ENCODE data around the gene TMEM270. TPM values are rescaled to one million over a fixed set of nuclear protein-coding genes. Genes with fewer than 3 reads are reported as not detected.

Gene TMEM270
- total RNA-seq, 1 experiment from 2014 or later = not detected

DNA sequence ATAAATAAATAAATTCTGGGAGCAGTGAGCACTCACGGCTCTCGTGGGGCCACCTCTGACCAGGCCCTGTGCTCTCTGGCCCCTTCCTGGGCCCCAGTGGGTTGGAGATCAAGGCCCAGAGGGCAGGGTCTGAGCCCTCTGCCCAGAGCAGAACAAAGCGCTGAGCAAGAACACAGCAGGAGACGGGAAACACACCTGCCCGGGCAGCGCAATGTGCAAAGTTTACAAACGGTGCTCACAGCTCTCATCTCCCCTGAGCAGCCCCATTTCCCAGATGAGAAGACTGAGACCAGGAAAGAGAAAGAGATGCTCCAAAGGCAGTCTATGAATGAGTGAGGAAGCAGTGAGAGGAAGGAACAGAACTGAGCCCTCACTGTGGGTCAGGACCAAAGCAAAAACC is 21.7 kb upstream of the TMEM270 start:
- no peak overlapping the region for H3K4me2 ChIP-seq (ENCODE audit: low read depth, low read length, poor library complexity, severe bottlenecking)
- no peaks in the 10 kb centered on the region for H4K20me1 ChIP-seq (ENCODE audit: insufficient read depth, low read depth, low read length)
- no peaks in the 10 kb centered on the region for H3K36me3 ChIP-seq (ENCODE audit: insufficient read depth, low read length)
- H2AFZ ChIP-seq (ENCODE audit: low read length) = no peak overlapping the region
- no peak for DNase-seq
- H3K27me3 ChIP-seq (ENCODE audit: low read length) = no peaks in the 10 kb centered on the region
- no peaks in the 10 kb centered on the region for H3K9me3 ChIP-seq (ENCODE audit: low read length)
- H3K27ac ChIP-seq (ENCODE audit: low read length) = no peak overlapping the region
- no peak overlapping the region for H3K4me3 ChIP-seq (ENCODE audit: low read length)
- peaks cover 4% of the 10 kb centered on the region for H3K4me1 ChIP-seq (ENCODE audit: low read length)
- no peaks in the 10 kb centered on the region for H3K79me2 ChIP-seq (ENCODE audit: low read length)
- no peak overlapping the region for H3K9ac ChIP-seq (ENCODE audit: low read length)
- H3K9me2 ChIP-seq (replicated peaks; ENCODE audit: insufficient read depth, low read length) = no peaks in the 10 kb centered on the region

DNA sequence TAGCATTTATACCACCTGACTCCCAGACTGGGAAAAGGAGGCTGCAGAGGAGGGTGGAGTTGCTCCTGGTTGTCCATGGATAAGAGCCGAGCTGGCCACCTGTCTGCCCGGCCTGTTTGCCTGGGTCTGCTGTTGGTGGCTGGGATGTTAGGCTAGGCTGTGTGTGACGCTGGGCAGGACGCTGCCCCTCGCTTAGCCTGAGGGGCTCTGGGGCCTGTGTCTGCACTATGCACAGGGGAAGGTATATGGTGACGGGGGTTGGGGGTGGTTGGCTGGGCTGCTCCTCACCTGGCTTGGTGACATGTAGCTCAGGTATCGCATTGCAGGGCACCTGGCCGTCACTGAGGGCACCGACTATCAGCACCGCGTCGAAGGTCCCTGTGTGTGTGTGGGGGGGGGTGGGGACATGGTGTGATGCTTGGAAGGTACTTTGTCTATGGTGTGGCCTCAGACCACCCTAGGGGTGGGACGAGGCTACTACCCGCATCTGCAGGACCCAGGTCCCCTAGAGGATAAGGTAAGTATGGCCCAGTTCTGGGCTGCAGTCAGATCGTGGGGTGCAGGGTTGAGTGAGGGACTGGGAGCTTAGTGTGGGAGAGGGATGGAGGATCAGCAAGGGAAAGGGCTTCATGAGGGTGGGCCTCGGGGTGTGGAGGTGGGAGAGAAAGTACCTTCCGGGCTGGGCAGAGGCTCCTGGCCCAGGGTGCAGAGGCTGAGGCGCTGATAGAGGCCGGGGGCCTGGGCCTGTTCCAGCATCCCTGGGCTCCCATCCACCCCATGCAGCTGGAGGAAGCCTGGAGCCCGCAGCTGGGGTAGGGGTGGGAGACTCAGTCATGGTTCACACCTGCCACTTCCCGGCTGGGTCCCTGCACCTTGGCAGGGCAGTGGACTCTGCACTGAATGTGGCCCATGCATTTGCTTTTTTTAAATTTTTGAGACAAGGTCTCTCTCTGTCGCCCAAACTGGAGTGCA is 20.9 kb upstream of the TMEM270 start:
- Histone ChIP-seq H3K9ac (ENCODE audit: low read length) (no peak overlapping the region), H3K27ac (ENCODE audit: low read length) (no peak overlapping the region), H3K9me3 (ENCODE audit: low read length) (no peaks in the 10 kb centered on the region), H3K4me1 (ENCODE audit: low read length) (peaks cover 4% of the 10 kb centered on the region), H3K36me3 (ENCODE audit: insufficient read depth, low read length) (no peaks in the 10 kb centered on the region), H3K79me2 (ENCODE audit: low read length) (no peaks in the 10 kb centered on the region), H4K20me1 (ENCODE audit: insufficient read depth, low read depth, low read length) (no peaks in the 10 kb centered on the region), H2AFZ (ENCODE audit: low read length) (no peak overlapping the region), H3K9me2 (replicated peaks; ENCODE audit: insufficient read depth, low read length) (no peaks in the 10 kb centered on the region), H3K27me3 (ENCODE audit: low read length) (no peaks in the 10 kb centered on the region), H3K4me2 (ENCODE audit: low read depth, low read length, poor library complexity, severe bottlenecking) (no peak overlapping the region), H3K4me3 (ENCODE audit: low read length) (no peak overlapping the region)
- DNase-seq = no peak

DNA sequence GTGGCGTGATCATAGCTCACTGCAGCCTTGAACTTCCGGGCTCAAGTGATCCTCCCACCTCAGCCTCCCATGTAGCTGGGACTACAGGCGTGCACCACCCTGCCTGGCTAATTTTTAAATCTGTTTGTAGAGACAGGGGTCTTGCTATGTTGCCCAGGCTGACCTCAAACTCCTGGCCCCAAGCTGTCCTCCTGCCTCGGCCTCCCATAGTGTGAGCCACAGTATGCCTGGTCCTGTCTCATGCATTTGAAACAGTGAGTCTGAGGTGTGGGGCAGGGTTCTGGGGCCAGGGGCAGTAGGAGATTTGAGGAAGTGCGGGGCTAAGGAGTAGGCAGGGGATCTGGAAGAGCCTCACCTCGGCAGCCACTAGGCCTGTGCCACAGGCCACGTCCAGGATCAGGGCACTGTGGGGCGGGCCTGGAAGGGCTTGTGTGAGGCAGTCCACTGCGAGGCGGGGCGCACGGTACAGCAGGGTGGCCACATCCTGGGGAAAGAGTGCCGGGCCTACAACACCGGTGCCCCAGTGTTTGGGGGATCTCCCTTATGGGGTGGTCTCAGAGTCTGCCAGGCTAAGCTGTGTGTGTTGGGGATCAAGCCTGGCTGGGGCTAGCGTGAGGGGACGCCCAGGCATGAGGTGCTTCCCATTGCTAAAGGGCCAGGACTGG is 20.1 kb upstream of the TMEM270 start:
- Histone ChIP-seq H3K27me3 (ENCODE audit: low read length) (no peaks in the 10 kb centered on the region), H3K9ac (ENCODE audit: low read length) (no peak overlapping the region), H4K20me1 (ENCODE audit: insufficient read depth, low read depth, low read length) (no peaks in the 10 kb centered on the region), H3K9me2 (replicated peaks; ENCODE audit: insufficient read depth, low read length) (no peaks in the 10 kb centered on the region), H3K4me1 (ENCODE audit: low read length) (peaks cover 4% of the 10 kb centered on the region), H3K79me2 (ENCODE audit: low read length) (no peaks in the 10 kb centered on the region), H3K4me3 (ENCODE audit: low read length) (no peak overlapping the region), H3K4me2 (ENCODE audit: low read depth, low read length, poor library complexity, severe bottlenecking) (no peak overlapping the region), H3K9me3 (ENCODE audit: low read length) (no peaks in the 10 kb centered on the region), H3K27ac (ENCODE audit: low read length) (no peak overlapping the region), H3K36me3 (ENCODE audit: insufficient read depth, low read length) (no peaks in the 10 kb centered on the region), H2AFZ (ENCODE audit: low read length) (no peak overlapping the region)
- DNase-seq = no peak

DNA sequence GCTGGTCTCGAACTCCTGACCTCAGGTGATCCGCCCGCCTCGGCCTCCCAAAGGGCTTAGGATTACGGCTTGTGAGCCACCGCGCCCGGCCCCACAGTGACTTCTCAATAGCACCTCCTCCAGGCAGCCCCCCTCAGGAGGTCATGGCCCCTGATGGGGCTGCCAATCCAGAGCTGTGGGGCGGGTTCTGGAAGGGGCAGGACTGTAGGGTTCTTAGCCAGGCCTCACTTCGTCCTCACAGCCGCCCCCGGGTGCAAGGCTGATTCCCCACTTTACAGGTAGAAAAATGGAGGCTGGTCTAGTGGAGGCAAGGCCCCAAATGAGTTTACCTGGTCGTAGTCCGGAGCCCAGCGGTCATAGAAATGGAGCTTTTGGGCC is 19.3 kb upstream of the TMEM270 start:
- no peak overlapping the region for H2AFZ ChIP-seq (ENCODE audit: low read length)
- H3K4me3 ChIP-seq (ENCODE audit: low read length) = no peak overlapping the region; the same call in 1 of the 2 replicates
- H3K36me3 ChIP-seq (ENCODE audit: insufficient read depth, low read length) = no peaks in the 10 kb centered on the region
- no peak overlapping the region for H3K27ac ChIP-seq (ENCODE audit: low read length)
- no peaks in the 10 kb centered on the region for H4K20me1 ChIP-seq (ENCODE audit: insufficient read depth, low read depth, low read length)
- no peaks in the 10 kb centered on the region for H3K9me2 ChIP-seq (replicated peaks; ENCODE audit: insufficient read depth, low read length)
- H3K4me2 ChIP-seq (ENCODE audit: low read depth, low read length, poor library complexity, severe bottlenecking) = peak overlapping the region; percentile 54
- H3K9ac ChIP-seq (ENCODE audit: low read length) = no peak overlapping the region
- H3K9me3 ChIP-seq (ENCODE audit: low read length) = no peaks in the 10 kb centered on the region
- H3K79me2 ChIP-seq (ENCODE audit: low read length) = no peaks in the 10 kb centered on the region
- DNase-seq = no peak
- H3K27me3 ChIP-seq (ENCODE audit: low read length) = no peaks in the 10 kb centered on the region
- peaks cover 4% of the 10 kb centered on the region for H3K4me1 ChIP-seq (ENCODE audit: low read length)

DNA sequence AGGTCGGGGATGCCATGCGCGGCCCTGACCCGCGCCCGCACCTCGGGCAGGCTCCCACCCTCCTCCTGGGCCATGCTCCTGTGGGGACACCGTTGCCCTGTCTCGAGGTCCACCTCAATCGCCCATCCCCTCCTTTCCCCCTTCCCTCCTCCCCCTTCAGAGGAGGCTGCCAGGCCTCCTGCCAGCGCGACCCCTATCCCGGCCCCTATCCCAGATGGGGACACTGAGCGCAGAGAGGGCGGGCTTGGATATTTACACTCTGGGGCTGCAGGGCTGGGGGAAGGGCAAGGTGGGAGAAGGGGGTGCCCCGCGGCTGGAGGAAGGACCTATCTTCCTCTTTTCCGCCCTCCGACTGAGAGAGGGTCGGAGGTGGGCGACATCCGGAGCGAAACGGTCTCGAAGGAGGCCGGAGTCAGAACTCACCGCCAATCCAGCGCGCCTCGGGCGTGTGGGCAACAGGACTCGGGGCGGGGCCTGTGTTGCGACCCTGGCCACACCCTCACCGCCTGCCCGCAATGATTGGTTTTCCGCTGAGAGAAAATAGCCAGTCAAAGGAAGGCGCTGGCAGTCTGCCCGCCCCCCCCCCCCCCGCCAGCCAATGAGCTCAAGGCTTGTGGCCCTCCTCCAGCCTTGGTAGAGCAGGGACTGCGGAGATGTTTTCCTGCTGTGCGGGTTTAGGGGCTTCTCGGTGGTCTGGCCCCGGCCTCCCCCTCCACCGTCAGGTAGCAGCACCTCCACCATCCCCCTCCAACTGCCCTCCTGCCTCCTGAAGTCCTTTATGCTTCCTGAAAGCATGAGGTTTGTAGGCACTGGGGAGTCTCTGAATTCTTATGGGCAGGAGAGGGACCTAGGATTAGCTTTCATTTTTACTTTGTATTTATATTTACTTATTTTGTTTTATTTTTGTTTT is 18.6 kb upstream of the TMEM270 start, which contains the start of gene METTL27:
METTL27 (minus strand) TSS at position 450 of the 910 bp plus-strand sequence; CDS start at position 74, 376 bp downstream.
- Histone ChIP-seq H3K4me2 (ENCODE audit: low read depth, low read length, poor library complexity, severe bottlenecking) (peak within 1 kb of the TSS; percentile 63), H3K9me3 (ENCODE audit: low read length) (no peaks in the 10 kb centered on the region), H3K27ac (ENCODE audit: low read length) (no peak within 1 kb of the TSS), H3K9ac (ENCODE audit: low read length) (peak within 1 kb of the TSS; percentile 56), H3K9me2 (replicated peaks; ENCODE audit: insufficient read depth, low read length) (no peaks in the 10 kb centered on the region), H3K79me2 (ENCODE audit: low read length) (no peaks in the 10 kb centered on the region), H4K20me1 (ENCODE audit: insufficient read depth, low read depth, low read length) (no peaks in the 10 kb centered on the region), H3K4me1 (ENCODE audit: low read length) (peaks cover 4% of the 10 kb centered on the region), H3K36me3 (ENCODE audit: insufficient read depth, low read length) (no peaks in the 10 kb centered on the region), H3K4me3 (ENCODE audit: low read length) (peak within 1 kb of the TSS; percentile 45; the same call in 1 of the 2 replicates), H3K27me3 (ENCODE audit: low read length) (no peaks in the 10 kb centered on the region), H2AFZ (ENCODE audit: low read length) (peak within 1 kb of the TSS; percentile 92; the same call in 1 of the 2 replicates)
- DNase-seq = peak; percentile 95

DNA sequence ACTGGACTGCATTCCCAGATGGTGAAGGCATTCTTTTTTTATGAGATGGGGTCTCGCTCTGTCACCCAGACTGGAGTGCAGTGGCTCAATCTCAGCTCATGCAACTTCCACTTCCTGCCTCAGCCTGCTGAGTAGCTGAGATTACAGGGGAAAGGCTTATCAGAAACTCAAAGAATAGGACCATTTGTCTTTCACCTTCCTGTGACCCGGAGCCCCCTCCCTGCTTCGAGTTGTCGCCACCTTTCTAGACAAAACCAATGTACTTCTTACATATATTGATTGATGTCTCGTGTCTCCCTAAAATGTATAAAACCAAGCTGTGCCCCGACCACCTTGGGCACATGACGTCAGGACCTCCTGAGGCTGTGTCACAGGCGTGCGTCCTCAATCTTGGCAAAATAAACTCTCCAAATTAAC is 16.8 kb upstream of the TMEM270 start:
- no peak overlapping the region for H2AFZ ChIP-seq (ENCODE audit: low read length)
- H3K36me3 ChIP-seq (ENCODE audit: insufficient read depth, low read length) = no peaks in the 10 kb centered on the region
- no peaks in the 10 kb centered on the region for H3K9me3 ChIP-seq (ENCODE audit: low read length)
- no peak overlapping the region for H3K27ac ChIP-seq (ENCODE audit: low read length)
- DNase-seq = no peak
- H3K27me3 ChIP-seq (ENCODE audit: low read length) = no peaks in the 10 kb centered on the region
- H3K4me2 ChIP-seq (ENCODE audit: low read depth, low read length, poor library complexity, severe bottlenecking) = no peak overlapping the region
- H3K9ac ChIP-seq (ENCODE audit: low read length) = no peak overlapping the region
- no peaks in the 10 kb centered on the region for H4K20me1 ChIP-seq (ENCODE audit: insufficient read depth, low read depth, low read length)
- peaks cover 4% of the 10 kb centered on the region for H3K4me1 ChIP-seq (ENCODE audit: low read length)
- no peaks in the 10 kb centered on the region for H3K9me2 ChIP-seq (replicated peaks; ENCODE audit: insufficient read depth, low read length)
- no peak overlapping the region for H3K4me3 ChIP-seq (ENCODE audit: low read length)
- no peaks in the 10 kb centered on the region for H3K79me2 ChIP-seq (ENCODE audit: low read length)

DNA sequence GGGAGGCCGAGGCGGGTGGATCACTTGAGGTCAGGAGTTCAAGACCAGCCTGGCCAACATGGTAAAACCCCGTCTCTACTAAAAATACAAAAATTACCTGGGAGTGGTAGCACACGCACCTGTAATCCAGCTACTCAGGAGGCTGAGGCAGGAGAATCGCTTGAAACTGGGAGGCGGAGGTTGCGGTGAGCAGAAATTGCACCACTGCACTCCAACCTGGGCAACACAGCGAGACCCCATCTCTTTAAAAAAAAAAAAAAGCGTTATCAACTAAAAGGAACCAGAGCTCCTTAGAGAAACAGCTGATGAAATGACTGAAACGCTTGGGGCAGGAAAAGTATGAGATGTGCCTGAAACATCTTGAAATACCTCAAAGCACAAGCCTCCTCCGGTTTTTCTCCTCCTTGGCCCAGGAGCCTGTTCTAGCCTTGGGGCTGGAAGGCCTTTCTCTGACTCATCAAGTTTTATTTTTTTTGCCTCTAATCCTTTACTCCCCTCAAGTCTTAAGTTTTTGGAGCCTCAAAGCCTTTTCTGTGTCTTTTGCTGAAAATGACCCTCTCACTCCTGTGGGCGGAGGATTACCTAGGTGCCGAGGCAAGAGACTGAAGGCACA is 16.0 kb upstream of the TMEM270 start:
- no peaks in the 10 kb centered on the region for H3K9me3 ChIP-seq (ENCODE audit: low read length)
- no peaks in the 10 kb centered on the region for H3K36me3 ChIP-seq (ENCODE audit: insufficient read depth, low read length)
- H4K20me1 ChIP-seq (ENCODE audit: insufficient read depth, low read depth, low read length) = no peaks in the 10 kb centered on the region
- H3K4me2 ChIP-seq (ENCODE audit: low read depth, low read length, poor library complexity, severe bottlenecking) = no peak overlapping the region
- no peaks in the 10 kb centered on the region for H3K27me3 ChIP-seq (ENCODE audit: low read length)
- no peak for DNase-seq
- H3K9ac ChIP-seq (ENCODE audit: low read length) = no peak overlapping the region
- peaks cover 4% of the 10 kb centered on the region for H3K4me1 ChIP-seq (ENCODE audit: low read length)
- H3K79me2 ChIP-seq (ENCODE audit: low read length) = no peaks in the 10 kb centered on the region
- no peak overlapping the region for H2AFZ ChIP-seq (ENCODE audit: low read length)
- H3K9me2 ChIP-seq (replicated peaks; ENCODE audit: insufficient read depth, low read length) = no peaks in the 10 kb centered on the region
- H3K27ac ChIP-seq (ENCODE audit: low read length) = no peak overlapping the region
- no peak overlapping the region for H3K4me3 ChIP-seq (ENCODE audit: low read length)

Measured in Karpas-422 (cell line).